IPS-18a (cell line): Measurements from ENCODE around the gene NCOA7.

Source experiments
- H3K27ac ChIP-seq: one replicate; pipeline ENCODE4 v1.5.1; 2013; ENCODE audit warnings: low read length
- H3K27me3 ChIP-seq: one replicate; pipeline ENCODE4 v1.6.1; 2013; ENCODE audit warnings: mild to moderate bottlenecking, low read length; ENCODE audit not compliant: control insufficient read depth, insufficient read depth
- H3K36me3 ChIP-seq: one replicate; pipeline ENCODE4 v1.6.1; 2013; ENCODE audit warnings: low read depth, low read length; ENCODE audit not compliant: control insufficient read depth
- H3K4me1 ChIP-seq: one replicate; pipeline ENCODE4 v1.6.1; 2013; ENCODE audit warnings: low read depth, low read length; ENCODE audit not compliant: control insufficient read depth
- H3K4me3 ChIP-seq: one replicate; pipeline ENCODE4 v1.5.1; 2013; ENCODE audit warnings: low read length
- H3K9ac ChIP-seq: one replicate; pipeline ENCODE4 v1.6.1; 2013; ENCODE audit warnings: mild to moderate bottlenecking, low read length, moderate library complexity
- H3K9me3 ChIP-seq: one replicate; pipeline ENCODE4 v1.6.1; 2013; ENCODE audit warnings: low read depth, low read length; ENCODE audit not compliant: control insufficient read depth

The NCOA7 gene

GRCh38 chr6:125790358-125791150 is at the start of gene NCOA7:
NCOA7 (plus strand) TSS chr6:125790960; CDS start chr6:125815355, 24,395 bp downstream.
- H3K9me3 ChIP-seq: no peaks in the 10 kb centered on the region
- peak within 1 kb of the TSS; percentile 76 for H3K9ac ChIP-seq
- peaks cover 29% of the 10 kb centered on the region for H3K4me1 ChIP-seq
- peak within 1 kb of the TSS; percentile 46 for H3K27ac ChIP-seq
- peaks cover 12% of the 10 kb centered on the region for H3K27me3 ChIP-seq
- H3K4me3 ChIP-seq: peak within 1 kb of the TSS; percentile 96
- H3K36me3 ChIP-seq: no peaks in the 10 kb centered on the region

- H3K9me3 ChIP-seq: no peaks in the 10 kb centered on the region
Measured at GRCh38 chr6:125741336-125741735, 49.4 kb upstream of the NCOA7 start.

GRCh38 chr6:125742024-125742423 is 48.7 kb upstream of the NCOA7 start:
- Histone ChIP-seq H3K4me3 (no peak overlapping the region), H3K27ac (no peak overlapping the region), H3K27me3 (peaks cover 31% of the 10 kb centered on the region), H3K9me3 (no peaks in the 10 kb centered on the region), H3K4me1 (peaks cover 40% of the 10 kb centered on the region), H3K36me3 (no peaks in the 10 kb centered on the region), H3K9ac (no peak overlapping the region)

More at GRCh38 chr6:125741336-125741735, 49.4 kb upstream of the NCOA7 start:
- Histone ChIP-seq H3K27ac (no peak overlapping the region), H3K4me3 (no peak overlapping the region), H3K36me3 (no peaks in the 10 kb centered on the region), H3K4me1 (peaks cover 36% of the 10 kb centered on the region), H3K27me3 (peaks cover 24% of the 10 kb centered on the region), H3K9ac (no peak overlapping the region)

- Histone ChIP-seq H3K9ac (no peak overlapping the region), H3K27ac (no peak overlapping the region), H3K36me3 (no peaks in the 10 kb centered on the region), H3K4me3 (no peak overlapping the region), H3K9me3 (no peaks in the 10 kb centered on the region), H3K27me3 (peaks cover 37% of the 10 kb centered on the region), H3K4me1 (peaks cover 43% of the 10 kb centered on the region)
Measured at GRCh38 chr6:125742464-125743120, 48.2 kb upstream of the NCOA7 start.

- Histone ChIP-seq H3K9me3 (no peaks in the 10 kb centered on the region), H3K27me3 (peaks cover 47% of the 10 kb centered on the region), H3K9ac (no peak overlapping the region), H3K36me3 (no peaks in the 10 kb centered on the region), H3K4me1 (peaks cover 46% of the 10 kb centered on the region), H3K4me3 (no peak overlapping the region), H3K27ac (no peak overlapping the region)
Measured at GRCh38 chr6:125743604-125744003, 47.2 kb upstream of the NCOA7 start.

GRCh38 chr6:125745281-125746018 is 45.3 kb upstream of the NCOA7 start:
- peak overlapping the region; percentile 91 for H3K4me3 ChIP-seq
- no peaks in the 10 kb centered on the region for H3K9me3 ChIP-seq
- peaks cover 62% of the 10 kb centered on the region for H3K27me3 ChIP-seq
- peaks cover 48% of the 10 kb centered on the region for H3K4me1 ChIP-seq
- no peaks in the 10 kb centered on the region for H3K36me3 ChIP-seq
- H3K27ac ChIP-seq: no peak overlapping the region
- H3K9ac ChIP-seq: peak overlapping the region; percentile 75

GRCh38 chr6:125746019-125746414 is 44.7 kb upstream of the NCOA7 start:
- Histone ChIP-seq H3K4me3 (peak overlapping the region; percentile 91), H3K4me1 (peaks cover 54% of the 10 kb centered on the region), H3K27ac (no peak overlapping the region), H3K36me3 (no peaks in the 10 kb centered on the region), H3K9me3 (no peaks in the 10 kb centered on the region), H3K9ac (peak overlapping the region; percentile 75), H3K27me3 (peaks cover 67% of the 10 kb centered on the region)

GRCh38 chr6:125746731-125747588 is 43.8 kb upstream of the NCOA7 start:
- Histone ChIP-seq H3K27me3 (peaks cover 75% of the 10 kb centered on the region), H3K4me1 (peaks cover 53% of the 10 kb centered on the region), H3K9ac (peak overlapping the region; percentile 75), H3K27ac (no peak overlapping the region), H3K4me3 (peak overlapping the region; percentile 91), H3K9me3 (no peaks in the 10 kb centered on the region), H3K36me3 (no peaks in the 10 kb centered on the region)

- H3K36me3 ChIP-seq: no peaks in the 10 kb centered on the region
- peak overlapping the region; percentile 91 for H3K4me3 ChIP-seq
- H3K27me3 ChIP-seq: peaks cover 75% of the 10 kb centered on the region
- H3K9me3 ChIP-seq: no peaks in the 10 kb centered on the region
- H3K9ac ChIP-seq: peak overlapping the region; percentile 75
- peaks cover 56% of the 10 kb centered on the region for H3K4me1 ChIP-seq
- H3K27ac ChIP-seq: no peak overlapping the region
Measured at GRCh38 chr6:125747589-125748405, 43.0 kb upstream of the NCOA7 start.

GRCh38 chr6:125748406-125749172 is 42.2 kb upstream of the NCOA7 start:
- Histone ChIP-seq H3K4me1 (peaks cover 61% of the 10 kb centered on the region), H3K4me3 (peak overlapping the region; percentile 91), H3K9me3 (no peaks in the 10 kb centered on the region), H3K27me3 (peaks cover 68% of the 10 kb centered on the region), H3K9ac (no peak overlapping the region), H3K27ac (no peak overlapping the region), H3K36me3 (no peaks in the 10 kb centered on the region)
